Retinal pigment epithelial cell (primary cell): ENCODE measurements around the gene CUL3.
A peak's percentile ranks its signal among the peaks of the same experiment; 100 is the strongest.
"Not testable (repeated sequence)": the region's sequence is repeated elsewhere in the genome, so short reads cannot be mapped to it uniquely, and the experiment has no call there.

Experiments
- DNase-seq: peaks from one replicate; pipeline ENCODE4 v3.0.0-alpha.2; 2010; ENCODE audit warnings: low read depth
- H3K4me3 ChIP-seq: 2 replicates; pipeline ENCODE4 v1.5.1; 2011; ENCODE audit warnings: mild to moderate bottlenecking, low read length, control low read depth, moderate library complexity
- CTCF ChIP-seq: conservative IDR thresholded peaks from 2 replicates; pipeline ENCODE4 v1.5.1; 2011; ENCODE audit warnings: low read depth, low read length, control low read depth, inconsistent platforms

The CUL3 gene

GRCh38 chr2:224507789-224508188, 77.4 kb downstream of the CUL3 start:
- no peak for DNase-seq
- H3K4me3 ChIP-seq: no peak overlapping the region
- TF ChIP-seq CTCF: no peak

GRCh38 chr2:224506494-224506893, 78.7 kb downstream of the CUL3 start:
- H3K4me3 ChIP-seq: no peak overlapping the region
- DNase-seq: no peak
- no peak for TF ChIP-seq CTCF

DNA sequence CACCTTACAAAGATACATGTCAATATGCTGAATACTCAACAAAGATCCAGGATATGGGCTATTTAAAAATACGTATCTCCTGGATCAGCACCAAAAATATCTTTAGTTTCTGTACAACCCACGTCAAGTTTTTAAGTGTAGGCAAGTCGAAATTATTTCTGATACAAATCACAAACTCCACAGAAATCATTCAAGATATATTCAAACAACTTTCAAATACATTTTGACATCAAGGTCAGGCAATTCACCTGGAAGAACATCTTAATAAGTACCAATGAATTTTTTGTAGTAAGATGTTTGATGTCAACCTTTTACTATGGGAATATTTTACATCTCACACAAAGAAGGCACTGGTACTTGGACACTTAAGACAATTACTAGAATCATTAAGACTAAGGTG, 86.2 kb downstream of the CUL3 start:
- H3K4me3 ChIP-seq: no peak overlapping the region
- no peak for TF ChIP-seq CTCF
- no peak for DNase-seq

- no peak for TF ChIP-seq CTCF
- H3K4me3 ChIP-seq: no peak overlapping the region
- no peak for DNase-seq
These were observed 92.6 kb downstream of the CUL3 start for GRCh38 chr2:224492531-224492930.

- DNase-seq, H3K4me3 ChIP-seq: not testable (repeated sequence)
These were observed 97.2 kb downstream of the CUL3 start for GRCh38 chr2:224487940-224488339.

GRCh38 chr2:224485081-224486014, 99.8 kb downstream of the CUL3 start:
- peak; percentile 73 for DNase-seq
- not testable (repeated sequence) for H3K4me3 ChIP-seq

DNA sequence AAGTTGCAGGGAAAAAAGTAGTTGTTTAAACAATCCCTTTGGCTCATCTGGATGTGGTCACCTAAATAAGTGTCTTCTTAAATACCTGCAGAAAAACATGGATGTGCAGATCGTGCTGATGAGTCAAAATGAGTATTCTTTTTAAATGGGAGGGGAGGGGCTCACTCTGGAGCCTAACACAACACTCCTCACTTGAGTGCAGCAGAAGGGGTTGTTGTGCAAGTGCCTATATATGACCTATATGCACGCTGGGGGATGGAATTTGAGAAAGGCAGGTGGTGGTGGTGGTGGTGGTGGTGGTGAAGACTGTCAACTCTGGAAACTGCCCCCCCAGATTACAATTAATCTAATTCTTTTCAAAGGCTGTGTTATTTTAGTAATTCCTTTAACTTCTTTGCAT, 105.3 kb downstream of the CUL3 start:
- TF ChIP-seq CTCF: no peak
- DNase-seq: no peak
- no peak overlapping the region for H3K4me3 ChIP-seq

DNA sequence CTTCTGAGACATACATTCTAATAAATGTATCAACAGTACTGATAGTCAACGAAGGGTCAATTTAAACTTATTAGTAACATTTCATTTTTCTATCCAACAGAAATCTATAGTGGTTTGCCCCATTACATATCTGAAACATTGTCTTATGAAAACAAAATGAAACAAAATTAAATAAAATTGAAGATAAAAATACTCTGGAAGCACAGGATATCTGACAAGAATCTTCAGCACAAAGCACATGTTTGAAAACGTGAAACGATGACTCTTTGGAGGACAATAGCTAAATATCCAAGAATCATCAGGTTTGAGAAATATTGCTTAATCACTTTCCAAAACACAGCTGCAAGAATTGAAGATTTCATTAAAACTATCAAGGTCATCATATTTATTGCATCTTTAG, 112.3 kb downstream of the CUL3 start:
- no peak overlapping the region for H3K4me3 ChIP-seq
- no peak for DNase-seq
- no peak for TF ChIP-seq CTCF
